ENCODE results near the gene CLIC3. TPM values are rescaled to one million over a fixed set of nuclear protein-coding genes. Genes with fewer than 3 reads are reported as not detected.

CLIC3 gene
- total RNA-seq, 1 donor from 2014 or later, result 24.3 TPM

DNA sequence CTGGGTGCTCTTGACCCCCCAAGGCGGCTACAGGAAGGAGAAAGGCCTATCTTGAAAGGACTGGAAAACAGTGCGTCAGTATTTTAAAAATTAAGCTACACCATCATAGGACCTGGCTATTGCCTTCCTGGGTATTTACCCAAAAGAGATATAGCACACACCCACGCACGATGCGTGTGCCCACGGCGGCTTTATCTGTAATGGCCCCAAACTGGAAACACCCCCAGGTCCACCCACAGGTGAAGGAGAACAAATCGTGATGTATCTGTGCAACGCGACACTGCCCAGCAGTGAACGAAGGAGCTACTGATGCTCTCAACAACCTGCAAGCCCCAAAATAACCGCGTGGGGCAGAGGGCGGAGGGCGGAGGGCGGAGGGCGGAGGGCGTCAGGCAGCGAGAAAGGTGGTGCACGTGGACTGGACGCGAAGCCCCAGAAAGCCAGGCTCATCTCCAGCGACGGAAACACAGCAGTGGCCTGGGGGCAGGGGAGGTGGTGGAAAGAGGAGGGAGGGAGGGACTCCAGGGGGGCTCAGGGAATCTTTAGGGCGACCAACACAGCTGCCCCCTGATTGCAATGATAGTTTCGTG, 31.4 kb downstream of the CLIC3 start:
- DNase-seq (ENCODE audit: low spot score), result no peak

DNA sequence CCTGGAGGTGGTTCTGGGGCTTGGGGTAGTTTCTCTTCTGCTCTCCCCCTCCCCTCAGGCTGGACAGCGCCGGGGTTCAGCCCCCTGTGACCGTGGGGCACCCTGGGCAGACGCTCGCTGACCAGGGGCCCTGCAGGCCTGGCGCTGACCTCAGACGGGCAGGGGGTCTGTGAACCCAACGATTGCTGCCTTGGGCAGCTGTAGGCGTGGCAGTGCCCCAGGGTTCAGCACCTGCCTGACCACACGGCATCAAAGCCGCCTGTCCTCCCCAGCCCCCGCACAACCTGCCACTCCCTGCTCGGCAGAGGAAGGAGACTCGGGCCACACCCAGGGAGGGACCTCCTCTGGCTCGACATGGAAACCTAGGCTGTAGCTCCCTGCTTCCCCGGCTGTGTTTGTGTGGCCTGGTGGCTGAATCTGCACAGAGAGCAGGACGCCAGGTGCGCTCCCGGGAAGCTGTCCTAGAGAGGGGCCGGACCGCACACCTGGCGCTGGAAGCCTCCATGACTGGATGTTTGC, 32.1 kb downstream of the CLIC3 start:
- no peak for DNase-seq (ENCODE audit: low spot score)

DNA sequence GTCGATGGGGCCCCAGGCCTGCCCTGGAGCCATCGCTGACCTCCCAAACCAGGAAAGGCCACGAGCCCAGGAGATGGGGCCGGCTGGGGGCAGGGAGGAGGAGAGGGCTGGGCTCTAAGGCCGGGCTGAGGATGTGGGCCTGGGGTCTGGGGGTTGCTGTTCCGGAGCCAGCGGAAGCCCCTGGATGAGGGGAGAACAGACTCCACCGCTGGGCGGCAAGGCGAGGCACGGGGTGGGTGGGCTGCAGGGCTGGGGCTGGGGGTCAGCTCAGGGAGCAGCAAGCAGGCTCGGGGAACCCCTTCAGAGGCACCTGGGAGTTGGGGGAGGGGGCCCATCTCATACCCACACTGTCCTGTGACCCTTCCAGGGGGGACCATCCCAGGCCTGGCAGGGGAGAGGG, 32.6 kb downstream of the CLIC3 start:
- DNase-seq (ENCODE audit: low spot score), result no peak

DNA sequence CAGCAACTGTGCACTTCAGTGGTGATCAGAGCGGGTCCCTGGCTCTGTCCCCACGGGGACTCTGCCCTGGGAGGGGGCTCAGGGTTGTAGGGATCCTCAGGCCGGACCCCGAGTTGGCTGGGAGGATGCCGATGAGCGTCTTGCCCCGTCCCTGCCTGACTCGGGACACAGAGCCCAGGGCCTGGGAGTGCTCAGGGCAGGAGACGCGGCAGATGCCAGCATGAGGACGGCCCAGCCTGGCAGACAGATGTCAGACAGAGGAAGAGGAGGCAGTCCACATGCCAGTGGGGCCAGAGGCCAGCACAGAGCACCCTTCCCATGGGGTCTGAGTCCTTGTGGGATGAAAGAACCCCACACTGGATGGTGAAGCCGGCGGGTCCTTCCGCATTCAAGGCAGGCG, 33.0 kb downstream of the CLIC3 start:
- no peak for DNase-seq (ENCODE audit: low spot score)

DNA sequence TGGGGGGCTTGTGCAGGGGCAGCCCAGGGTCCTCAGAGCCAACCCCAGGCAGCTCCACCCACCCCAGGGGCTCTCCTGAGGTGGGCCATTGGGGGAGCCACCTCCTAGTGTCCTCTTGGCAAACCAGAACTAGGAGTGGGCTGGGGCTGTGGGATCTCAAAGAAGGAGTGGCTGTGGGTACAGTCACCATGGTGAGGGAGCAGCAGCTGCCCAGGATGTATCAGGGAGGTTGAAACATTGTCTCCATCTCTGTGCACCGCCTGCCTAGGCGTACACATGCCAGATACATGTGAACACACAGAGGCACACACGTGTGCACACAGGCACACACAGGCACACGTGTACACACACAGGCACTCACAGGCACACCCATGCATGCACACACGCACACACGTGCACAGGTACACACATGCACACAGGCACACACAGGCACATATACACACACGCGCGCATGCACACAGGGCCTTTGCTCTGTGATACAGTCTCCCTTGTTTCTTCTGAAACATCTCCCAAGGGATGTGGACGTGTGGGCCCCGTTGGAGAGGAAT, 33.6 kb downstream of the CLIC3 start:
- no peak for DNase-seq (ENCODE audit: low spot score)

DNA sequence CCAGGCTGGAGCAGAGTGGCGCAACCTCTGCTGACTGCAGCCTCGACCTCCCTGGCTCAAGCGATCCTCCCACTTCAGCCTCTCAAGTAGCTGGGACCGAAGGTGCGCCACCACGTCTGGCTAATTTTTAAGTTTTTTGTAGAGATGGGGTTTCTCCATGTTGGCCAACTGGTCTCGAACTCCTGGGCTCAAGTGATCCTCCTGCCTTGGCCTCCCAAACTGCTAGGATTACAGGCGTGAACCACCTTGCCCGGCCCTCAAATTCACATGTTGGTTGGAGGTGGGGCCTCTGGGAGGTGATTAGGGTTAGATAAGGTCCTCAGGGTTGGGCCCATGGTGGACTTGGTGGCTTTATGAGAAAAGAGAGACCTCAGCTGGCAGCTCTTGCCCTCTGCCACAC, 34.2 kb downstream of the CLIC3 start:
- DNase-seq (ENCODE audit: low spot score), result no peak

DNA sequence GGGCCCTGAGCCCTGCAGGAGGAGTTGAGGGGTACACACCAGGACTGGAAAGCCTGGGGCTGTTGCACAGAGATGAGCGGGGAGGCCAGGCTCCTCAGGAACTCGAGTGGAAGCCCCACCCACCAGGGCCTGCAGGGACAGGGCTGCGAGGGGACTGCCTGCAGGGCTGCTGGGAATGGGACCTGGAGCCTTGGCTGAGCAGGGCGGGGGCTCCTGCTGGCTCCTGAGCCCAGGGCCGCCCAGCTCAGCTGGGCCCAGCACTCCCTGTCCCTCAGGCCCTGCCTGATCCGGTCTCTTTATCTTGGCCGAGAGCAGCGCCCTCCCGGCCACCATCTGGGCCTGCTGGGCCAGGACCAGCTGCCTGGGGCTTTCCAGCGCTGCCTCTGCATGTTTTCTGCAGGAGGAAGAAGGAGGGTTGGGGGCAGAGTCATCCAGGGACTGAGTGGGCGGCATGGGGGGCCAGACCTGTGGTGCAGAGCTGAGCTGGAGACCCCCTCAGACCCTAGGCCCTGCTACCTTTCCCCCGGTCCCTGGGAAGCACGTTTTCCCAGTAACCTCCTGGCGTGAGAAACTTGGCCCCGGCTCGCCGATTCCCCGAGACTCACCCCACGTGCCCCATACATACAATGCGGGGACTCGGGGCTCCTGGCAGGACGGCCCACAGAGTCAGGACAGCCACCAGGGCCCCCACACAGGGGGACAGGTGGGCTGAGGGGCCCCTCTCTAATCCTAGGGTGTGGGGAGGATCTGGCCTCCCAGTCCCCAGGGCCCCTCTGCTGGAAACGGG, 34.9 kb downstream of the CLIC3 start:
- DNase-seq (ENCODE audit: low spot score), result no peak

DNA sequence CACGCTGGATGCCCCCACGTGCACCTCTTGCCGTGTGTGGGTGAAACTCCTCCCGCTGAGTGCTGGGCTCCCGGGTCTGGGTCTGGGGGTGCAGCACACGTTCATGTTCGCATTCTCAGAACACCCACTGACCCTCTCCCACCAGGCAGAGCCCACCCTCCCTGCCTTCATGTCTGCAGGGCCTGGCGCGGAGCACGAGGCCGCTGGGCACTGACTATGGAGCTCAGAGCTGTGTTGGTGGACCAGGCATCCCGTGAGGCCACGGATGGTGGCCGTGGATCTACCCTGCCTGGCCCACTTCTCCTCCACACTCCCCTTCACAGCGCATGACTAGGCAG, 35.5 kb downstream of the CLIC3 start:
- DNase-seq (ENCODE audit: low spot score), result no peak

DNA sequence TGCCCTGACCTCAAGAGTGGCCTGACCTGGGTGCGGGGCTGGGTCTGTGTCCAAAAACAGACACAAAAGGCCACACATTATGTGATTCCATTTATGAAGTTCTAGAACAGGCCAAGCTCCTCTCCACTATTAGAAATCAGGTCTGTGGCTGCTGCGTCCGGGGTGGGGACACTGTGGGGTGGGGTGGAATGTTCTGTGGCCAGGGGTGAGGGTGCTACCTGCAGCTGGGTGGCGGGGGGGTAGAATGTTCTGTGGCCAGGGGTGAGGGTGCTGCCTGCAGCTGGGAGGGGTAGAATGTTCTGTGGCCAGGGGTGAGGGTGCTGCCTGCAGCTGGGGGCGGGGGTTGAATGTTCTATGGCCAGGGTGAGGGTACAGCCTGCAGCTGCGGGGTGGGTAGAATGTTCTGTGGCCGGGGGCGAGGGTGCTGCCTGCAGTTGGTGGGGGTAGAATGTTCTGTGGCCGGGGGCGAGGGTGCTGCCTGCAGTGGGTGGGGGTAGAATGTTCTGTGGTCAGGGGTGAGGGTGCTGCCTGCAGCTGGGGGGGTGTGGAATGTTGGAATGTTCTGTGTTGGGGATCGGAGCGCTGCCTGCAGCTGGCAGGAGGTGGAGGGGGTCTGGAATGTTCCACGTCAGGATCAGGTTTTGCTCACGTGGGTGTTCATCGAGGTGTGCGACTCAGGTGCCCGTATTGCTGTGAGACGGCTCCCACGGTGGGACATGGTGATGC, 36.0 kb downstream of the CLIC3 start:
- DNase-seq (ENCODE audit: low spot score), result no peak

DNA sequence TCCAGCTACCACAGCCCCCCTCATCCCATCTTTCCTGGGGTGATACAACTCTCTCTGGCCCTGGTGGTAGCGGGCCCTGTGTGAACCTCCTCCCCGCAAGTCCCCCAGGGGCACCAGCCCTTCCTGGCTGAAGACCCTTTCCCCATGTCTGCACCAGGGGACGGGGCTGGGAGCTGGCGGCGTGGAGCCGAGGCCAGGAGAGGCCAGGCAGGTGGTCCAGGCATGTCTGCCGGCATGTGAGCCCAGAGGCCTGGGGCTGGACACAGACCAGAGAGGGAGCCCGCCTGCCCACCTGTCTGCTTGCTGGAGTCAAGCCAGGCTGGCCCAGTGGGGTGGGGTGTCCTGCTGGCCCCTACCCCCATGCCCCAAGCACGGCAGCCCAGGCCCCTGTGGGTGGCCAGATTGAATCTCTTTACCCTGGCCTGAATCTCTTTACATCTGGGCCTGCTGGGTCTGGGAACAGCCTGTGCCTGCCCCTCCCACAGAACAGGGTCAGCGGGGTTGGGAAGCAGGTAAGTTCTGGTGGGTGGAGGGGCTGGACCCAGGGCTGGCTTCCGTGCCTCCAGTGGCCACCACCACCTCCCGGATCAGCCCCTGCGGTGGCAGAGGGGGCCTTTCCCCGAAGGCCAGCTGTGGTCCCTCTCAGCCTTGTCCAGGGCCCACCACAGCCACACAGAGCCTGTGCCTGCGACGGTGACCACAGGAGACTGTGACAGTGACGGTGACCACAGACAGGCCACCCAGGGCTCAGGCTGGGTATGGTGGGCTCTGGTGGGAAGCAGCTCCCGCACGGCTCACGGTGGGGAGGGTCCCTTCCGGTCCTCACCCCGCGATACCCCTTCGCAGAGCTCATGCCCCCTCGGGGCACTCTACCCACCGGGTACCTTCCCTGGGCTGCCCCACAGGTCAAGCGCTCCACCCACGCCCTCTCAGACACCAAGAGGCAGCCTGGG, 37.2 kb downstream of the CLIC3 start:
- no peak for DNase-seq (ENCODE audit: low spot score)

DNA sequence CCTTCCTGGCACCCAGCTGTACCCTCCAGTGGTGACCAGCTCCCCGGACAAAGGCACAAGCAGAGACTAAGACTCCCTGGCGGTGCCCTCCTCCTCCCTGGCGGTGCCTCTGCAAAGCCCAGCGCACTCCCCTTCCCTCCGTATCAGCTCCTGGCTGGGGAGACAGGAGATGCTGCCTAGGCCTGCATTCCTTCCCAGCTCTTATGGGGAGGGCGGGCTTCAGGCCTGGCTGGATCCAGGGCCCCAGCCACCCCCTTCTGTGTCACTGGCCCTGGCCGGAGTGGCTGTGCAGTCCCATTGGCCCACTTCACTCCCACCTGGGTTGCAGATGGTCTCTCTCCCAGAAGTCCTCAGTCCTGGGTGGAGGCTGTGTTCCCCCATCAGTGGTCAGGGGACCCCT, 37.9 kb downstream of the CLIC3 start:
- DNase-seq (ENCODE audit: low spot score), result no peak

DNA sequence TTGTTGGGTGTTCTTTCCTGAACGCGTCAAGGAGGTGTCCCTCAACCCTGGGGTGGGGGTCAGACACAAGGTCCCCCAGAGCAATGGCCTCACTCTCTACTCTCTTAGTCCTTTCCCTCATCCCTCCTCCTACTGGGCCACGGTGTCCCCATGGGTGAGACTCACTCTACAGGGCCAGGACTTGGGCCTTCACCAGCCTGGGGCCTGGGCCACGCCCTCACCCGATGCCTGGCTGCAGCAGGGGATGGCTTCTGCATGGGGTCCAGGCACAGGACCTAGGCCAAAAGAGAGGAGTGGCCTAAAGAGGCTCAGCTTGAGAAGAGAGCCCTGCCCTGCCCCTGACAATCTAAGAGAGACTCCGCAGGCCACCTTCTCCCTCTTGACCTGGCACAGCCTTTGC, 38.5 kb downstream of the CLIC3 start:
- no peak for DNase-seq (ENCODE audit: low spot score)

DNA sequence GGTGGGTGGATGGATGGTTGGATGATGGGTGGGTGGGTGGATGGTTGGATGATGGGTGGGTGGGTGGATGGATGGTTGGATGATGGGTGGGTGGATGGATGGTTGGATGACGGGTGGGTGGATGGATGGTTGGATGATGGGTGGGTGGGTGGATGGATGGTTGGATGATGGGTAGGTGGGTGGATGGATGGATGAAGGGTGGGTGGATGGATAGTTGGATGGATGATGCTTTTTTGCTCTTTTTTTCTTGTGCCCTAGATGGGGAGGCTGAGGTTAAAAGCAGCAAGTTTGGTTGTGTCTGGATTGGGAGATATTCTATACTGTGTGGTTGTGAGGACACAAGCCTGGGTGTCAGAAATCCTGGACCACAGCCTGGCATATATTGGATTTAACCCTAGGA, 38.9 kb downstream of the CLIC3 start:
- no peak for DNase-seq (ENCODE audit: low spot score)

DNA sequence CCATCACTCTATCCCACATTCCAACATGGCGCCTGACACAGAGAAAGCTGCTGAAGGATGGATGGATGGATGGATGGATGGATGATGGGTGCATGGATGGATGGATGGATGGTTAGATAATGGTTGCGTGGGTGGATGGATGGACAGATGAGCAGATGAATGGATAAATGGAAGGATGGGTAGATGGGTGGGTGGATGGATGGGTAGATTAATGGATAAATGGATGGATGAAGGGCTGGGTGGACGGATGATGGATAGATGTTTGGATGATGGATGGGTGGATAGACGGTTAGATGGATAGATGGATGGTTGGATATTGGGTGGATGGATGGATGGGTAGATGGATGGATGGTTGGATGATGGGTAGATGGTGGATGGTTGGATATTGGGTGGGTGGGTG, 39.8 kb downstream of the CLIC3 start:
- DNase-seq (ENCODE audit: low spot score), result no peak

DNA sequence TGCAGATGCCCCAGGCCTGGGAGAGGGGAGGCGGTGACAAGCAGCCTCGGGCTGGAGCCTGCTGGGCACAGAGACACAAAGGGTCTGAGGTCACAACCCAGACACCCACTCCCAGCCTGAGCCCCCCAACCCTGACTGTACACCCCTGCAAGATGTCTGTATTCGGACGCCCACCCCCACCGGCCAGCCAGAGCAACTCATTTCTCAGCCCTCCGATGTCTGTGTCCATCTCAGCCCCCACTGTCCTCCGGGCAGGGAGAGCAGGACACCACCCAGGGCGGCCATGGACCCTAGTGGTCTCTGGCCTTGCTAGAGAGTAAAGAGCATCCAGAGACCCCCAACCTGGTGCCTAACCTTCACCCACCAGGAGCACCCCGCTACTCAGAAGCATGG, 40.4 kb downstream of the CLIC3 start:
- DNase-seq (ENCODE audit: low spot score), result no peak

DNA sequence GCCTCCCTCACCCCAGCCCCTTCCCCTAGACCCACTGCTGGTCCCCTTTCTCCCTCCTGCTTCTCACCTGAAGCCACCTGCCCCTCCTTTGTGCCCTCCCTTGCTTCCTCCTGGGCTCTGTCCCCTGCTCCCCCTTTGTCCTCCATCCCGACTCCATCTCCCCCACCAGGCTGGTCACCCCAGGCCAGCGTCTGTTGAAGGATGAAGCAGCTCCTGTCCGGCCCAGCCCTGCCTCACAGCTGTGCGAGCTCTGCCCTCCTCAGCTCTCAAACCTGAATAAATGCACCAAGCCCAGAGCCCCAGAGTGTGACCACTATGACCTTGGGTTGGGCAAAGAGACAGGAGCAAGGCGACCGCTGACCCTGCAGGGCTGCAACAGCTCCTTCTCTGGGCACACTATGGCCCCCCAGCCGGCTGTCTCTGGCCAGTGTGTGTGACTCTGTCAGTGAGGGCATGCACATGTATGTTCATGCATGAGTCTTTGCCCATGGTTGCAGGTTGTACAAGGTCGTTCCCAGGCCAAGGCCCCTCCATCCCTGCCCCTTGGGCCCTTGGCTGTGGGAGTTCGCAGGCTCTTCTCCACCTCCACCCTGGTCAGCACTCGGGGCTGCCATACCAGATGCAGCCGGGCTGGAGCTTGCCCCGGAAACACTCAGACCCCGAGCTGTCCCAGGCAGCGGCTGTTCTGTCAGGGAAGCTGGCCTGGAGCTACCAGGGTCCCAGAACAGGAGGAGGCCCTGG, 41.0 kb downstream of the CLIC3 start:
- DNase-seq (ENCODE audit: low spot score), result no peak

DNA sequence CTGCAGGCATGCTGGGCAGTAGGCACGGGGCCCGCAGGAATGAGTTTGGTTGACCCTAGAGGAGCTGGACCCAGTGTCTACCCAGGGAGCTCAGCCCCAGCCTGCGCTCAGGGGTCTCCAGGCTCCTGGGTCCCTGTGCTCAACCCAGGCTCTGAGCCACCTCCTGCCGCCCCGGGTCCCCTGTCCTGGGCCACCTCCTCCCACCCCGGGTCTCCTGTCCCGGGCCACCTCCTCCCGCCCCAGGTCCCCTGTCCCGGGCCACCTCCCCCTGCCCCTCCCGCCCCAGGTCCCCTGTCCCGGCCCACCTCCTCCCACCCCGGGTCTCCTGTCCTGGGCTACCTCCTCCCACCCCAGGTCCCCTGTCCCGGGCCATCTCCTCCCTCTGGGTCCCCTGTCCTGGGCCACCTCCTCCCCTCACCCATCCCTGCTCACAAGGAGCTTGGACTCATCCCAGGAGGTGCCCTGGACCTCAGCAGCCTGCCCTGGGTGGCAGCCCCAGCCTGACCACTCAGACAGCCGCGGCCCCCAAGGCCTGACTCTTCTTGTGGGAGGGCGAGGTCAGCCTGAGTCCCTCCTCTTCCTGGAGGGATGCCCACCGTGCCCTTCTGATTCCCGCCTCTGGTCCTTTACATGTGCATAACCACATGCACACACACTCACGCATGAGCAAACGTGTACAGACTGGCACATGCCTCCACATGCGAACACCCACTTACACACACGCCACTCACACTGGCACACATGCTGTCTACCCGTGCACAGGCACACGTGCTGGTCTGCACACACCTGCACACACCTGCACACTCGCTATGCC, 41.9 kb downstream of the CLIC3 start:
- no peak for DNase-seq (ENCODE audit: low spot score)

DNA sequence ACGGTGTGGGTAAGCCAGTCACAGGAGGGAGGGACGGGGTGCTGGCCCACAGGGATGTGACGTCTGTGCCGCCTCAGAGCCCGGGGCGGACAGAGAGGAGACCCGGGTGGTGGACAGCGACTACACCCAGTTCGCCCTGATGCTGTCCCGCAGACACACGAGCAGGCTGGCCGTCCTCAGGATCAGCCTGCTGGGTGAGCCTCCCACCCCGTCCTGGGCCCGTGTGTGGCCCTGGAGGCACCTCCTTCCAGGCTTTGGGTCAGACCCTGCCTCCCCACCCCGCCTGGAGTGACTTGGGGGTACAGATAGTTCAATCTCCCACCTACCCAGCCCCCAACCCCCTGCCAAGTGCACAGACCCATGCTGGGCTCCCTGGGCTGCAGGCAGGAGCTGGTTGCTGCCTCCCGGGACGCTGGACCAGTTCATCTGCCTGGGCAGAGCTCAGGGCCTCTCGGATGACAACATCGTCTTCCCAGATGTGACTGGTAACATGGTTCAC, 42.5 kb downstream of the CLIC3 start:
- no peak for DNase-seq (ENCODE audit: low spot score)

All from umbilical cord (tissue), 2 donors.